Endothelial cell of umbilical vein (primary cell): ENCODE data around the gene ENTPD1. TPM values are rescaled to one million over a fixed set of nuclear protein-coding genes. Genes with fewer than 3 reads are reported as not detected.

Experiments
- BruUV-seq: library from RNA; stranded (reverse); fragments of 400-500 nt; replicated peaks from 2 replicates; lab custom pipeline; 2021; lab: Mats Ljungman, UMichigan
- CTCF ChIA-PET: fragments of 300-600, 350-600 bp; sonication (Branson Sonifier 250); formaldehyde crosslinking; loops from one replicate; lab custom pipeline; 2021; ENCODE audit warnings: antibody characterized with exemption, inconsistent platforms; lab: Charles Lee
- POLR2A ChIA-PET: fragments of 300-600, 350-600 bp; sonication (Branson Sonifier 250); formaldehyde crosslinking; loops from one replicate; lab custom pipeline; 2021; ENCODE audit warnings: antibody characterized with exemption, inconsistent platforms; lab: Charles Lee
- DNase-seq: peaks from one replicate; pipeline ENCODE4 v3.0.0-alpha.2; 2011; ENCODE audit warnings: low read depth, low spot score
- FAIRE-seq: peaks from 2 replicates; lab custom pipeline; 2011; peaks lifted over from hg19 to GRCh38; lab: Jason Lieb, UNC
- H2AFZ ChIP-seq: 2 replicates; pipeline ENCODE4 v1.6.0; 2012; ENCODE audit warnings: low read depth, low read length, control low read depth, inconsistent platforms
- H3K27ac ChIP-seq: 2 replicates; pipeline ENCODE4 v1.5.1; 2011; ENCODE audit warnings: low read depth, mild to moderate bottlenecking, control low read depth, low read length, moderate library complexity; ENCODE audit not compliant: insufficient read depth
- H3K27me3 ChIP-seq, 2 experiments: 2 replicates each; pipeline versions ENCODE4 v1.6.0 to v1.6.1; 2011; ENCODE audit warnings: low read length in 2 of 2, mixed read lengths in 1 of 2; ENCODE audit not compliant: control insufficient read depth in 2 of 2, insufficient read depth in 2 of 2
- H3K36me3 ChIP-seq, 2 experiments: 2 replicates in 1 of 2; 3 replicates in 1 of 2; pipeline ENCODE4 v1.5.1; 2011; ENCODE audit warnings: low read length in 2 of 2, mild to moderate bottlenecking in 1 of 2, moderate library complexity in 1 of 2; ENCODE audit not compliant: control insufficient read depth in 2 of 2, insufficient read depth in 2 of 2; ENCODE audit errors: extremely low read depth in 1 of 2
- H3K4me1 ChIP-seq: 3 replicates; pipeline ENCODE4 v1.5.1; 2011; ENCODE audit warnings: mild to moderate bottlenecking, low read length; ENCODE audit not compliant: control insufficient read depth, insufficient read depth; ENCODE audit errors: extremely low read depth
- H3K4me2 ChIP-seq: 2 replicates; pipeline ENCODE4 v1.6.1; 2011; ENCODE audit warnings: low read length, control low read depth, mixed read lengths; ENCODE audit not compliant: insufficient read depth
- H3K4me3 ChIP-seq, 3 experiments: fragments of 200-600 bp in 1 of 3; sonication (generic), shearing (Covaris generic) in 1 of 3; replicated peaks in 1 of 3; 2 replicates each; pipeline ENCODE4 v1.5.1; 2011 to 2016; ENCODE audit warnings: control low read depth in 3 of 3, low read length in 3 of 3, mild to moderate bottlenecking in 2 of 3, inconsistent platforms in 1 of 3, low read depth in 1 of 3, moderate library complexity in 1 of 3; ENCODE audit not compliant: insufficient read depth in 1 of 3
- H3K79me2 ChIP-seq: 2 replicates; pipeline ENCODE4 v1.6.0; 2012; ENCODE audit warnings: low read length, inconsistent platforms; ENCODE audit not compliant: control insufficient read depth, insufficient read depth
- H3K9ac ChIP-seq: replicated peaks from 2 replicates; pipeline ENCODE3; 2011; ENCODE audit warnings: low read length, control low read depth; ENCODE audit not compliant: insufficient read depth; ENCODE audit errors: extremely low read depth
- H3K9me1 ChIP-seq: replicated peaks from 3 replicates; pipeline ENCODE4 v1.6.0; 2011; ENCODE audit warnings: mild to moderate bottlenecking, low read length; ENCODE audit not compliant: control insufficient read depth, insufficient read depth; ENCODE audit errors: extremely low read depth
- H3K9me3 ChIP-seq: replicated peaks from 2 replicates; pipeline ENCODE4 v1.5.1; 2012; ENCODE audit warnings: low read length, inconsistent platforms; ENCODE audit not compliant: control insufficient read depth, insufficient read depth
- H4K20me1 ChIP-seq: replicated peaks from 2 replicates; pipeline ENCODE3; 2011; ENCODE audit warnings: mild to moderate bottlenecking, low read length; ENCODE audit not compliant: control insufficient read depth, insufficient read depth; ENCODE audit errors: extremely low read depth
- CTCF ChIP-seq, 2 donors: IDR thresholded peaks; 1 replicate in 1 of 2; 2 replicates in 1 of 2; pipeline ENCODE4 v1.5.1; 2011; ENCODE audit warnings: low read length in 2 of 2, mild to moderate bottlenecking in 2 of 2, moderate library complexity in 2 of 2, control low read depth in 1 of 2, inconsistent platforms in 1 of 2, low read depth in 1 of 2; ENCODE audit not compliant: insufficient read depth in 1 of 2; ENCODE audit errors: extremely low read depth in 1 of 2
- EZH2 ChIP-seq: IDR thresholded peaks from 2 replicates; pipeline ENCODE4 v1.6.1; 2012; ENCODE audit warnings: borderline replicate concordance, low read depth, mild to moderate bottlenecking, moderate library complexity, low read length, inconsistent platforms; ENCODE audit not compliant: severe bottlenecking
- FOS ChIP-seq: IDR thresholded peaks from 2 replicates; pipeline ENCODE4 v1.6.1; 2011; ENCODE audit warnings: mild to moderate bottlenecking, low read length, moderate library complexity, borderline replicate concordance; ENCODE audit not compliant: insufficient read depth
- GATA2 ChIP-seq: IDR thresholded peaks from 2 replicates; pipeline ENCODE4 v1.7.0; 2011; ENCODE audit warnings: low read depth, mild to moderate bottlenecking, moderate library complexity, mixed read lengths, low read length; ENCODE audit not compliant: insufficient read length, insufficient read depth
- JUN ChIP-seq: IDR thresholded peaks from 2 replicates; pipeline ENCODE4 v1.6.1; 2011; ENCODE audit warnings: borderline replicate concordance, low read depth; ENCODE audit not compliant: insufficient read length, insufficient read depth
- MAX ChIP-seq: IDR thresholded peaks from 2 replicates; pipeline ENCODE4 v1.6.1; 2011; ENCODE audit not compliant: insufficient read depth, insufficient read length
- MYC ChIP-seq: IDR thresholded peaks from one replicate; pipeline ENCODE4 v1.6.1; 2011; ENCODE audit warnings: mild to moderate bottlenecking, low read depth, low read length
- POLR2A ChIP-seq: IDR thresholded peaks from 2 replicates; pipeline ENCODE4 v1.6.1; 2012; ENCODE audit warnings: low read depth, mild to moderate bottlenecking, control low read depth, low read length
- POLR2AphosphoS5 ChIP-seq: IDR thresholded peaks from 2 replicates; pipeline ENCODE4 v1.6.1; 2012; ENCODE audit warnings: low read depth, mild to moderate bottlenecking, control low read depth, low read length, moderate library complexity; ENCODE audit not compliant: insufficient read depth
- dilution Hi-C: fragments of 300-500 bp; cut with MboI; formaldehyde crosslinking; loops from one replicate; pipeline ENCODE4 v1.15.0; 2019; ENCODE audit warnings: low sequenced_read_pairs; ENCODE audit not compliant: extremely low pct_ligation_motif_present
- intact Hi-C: fragments of 100-400 bp; cut with micrococcal nuclease; formaldehyde crosslinking; loops from one replicate; pipeline ENCODE4 v1.10.0; 2022
- polyA plus RNA-seq, 4 experiments: library from polyadenylated mRNA; depleted of rRNA in 3 of 4; stranded (reverse) in 3 of 4; unstranded in 1 of 4; fragments of >200 nt; gene quantifications; 2 replicates each; pipeline versions ENCODE4 v1.2.1 to v1.2.3, GENCODE V29; 2011 to 2012; ENCODE audit warnings: missing spikeins in 1 of 4
- total RNA-seq: library from RNA; stranded (reverse); gene quantifications from 2 replicates; pipeline ENCODE4 v1.2.3, GENCODE V29; 2021

Gene ENTPD1
- total and polyA plus RNA-seq, 2 donors (not counting 3 experiments of a cell fraction or from before 2014, with no cell fraction given), result 10.2 to 23.0 TPM

- FAIRE-seq (no peak), DNase-seq (no peak)
- Histone ChIP-seq H3K4me1 (no peaks in the 10 kb centered on the region), H4K20me1 (no peaks in the 10 kb centered on the region), H2AFZ (no peak overlapping the region), H3K9me1 (no peaks in the 10 kb centered on the region), H3K9ac (no peak overlapping the region), H3K9me3 (no peaks in the 10 kb centered on the region), H3K27me3 (no peaks in the 10 kb centered on the region), H3K27ac (no peak overlapping the region), H3K79me2 (no peaks in the 10 kb centered on the region), H3K36me3 (peaks cover 0 to 3% of the 10 kb centered on the region in 2 experiments), H3K4me3 (no peak overlapping the region), H3K4me2 (no peak overlapping the region)
- TF ChIP-seq POLR2AphosphoS5 (no peak), CTCF (IDR thresholded peaks at IDR 0.05; ENCODE audit: extremely low read depth in 1 of 2, insufficient read depth in 1 of 2, low read depth in 1 of 2, low read length in 2 of 2) (no peak), EZH2 (no peak), GATA2 (no peak), POLR2A (no peak), JUN (no peak), MAX (no peak), MYC (no peak), FOS (no peak)
- CTCF ChIA-PET, result interaction anchor here (1.1 kb wide), 1 partner anchor 183 kb away, joined by 4 read pairs; the partner anchor contains the start of gene TCTN3
- dilution Hi-C loops, result no loop called here
- BruUV-seq, result no TSS peak
- intact Hi-C loops, result no loop called here
- POLR2A ChIA-PET, result no interaction called here
Measured at GRCh38 chr10:95876756-95877155, 120.8 kb downstream of the ENTPD1 start.
